Measurements from ENCODE around the gene AK5.

AK5 gene

GRCh38 chr1:77354536-77354935 is 72.7 kb downstream of the AK5 start:
- no peak for DNase-seq (ENCODE audit: low read depth in 2 of 2)

GRCh38 chr1:77355010-77355409 is 73.2 kb downstream of the AK5 start:
- no peak for DNase-seq (ENCODE audit: low read depth in 2 of 2)

- DNase-seq (ENCODE audit: low read depth in 2 of 2), result no peak
These were observed 74.3 kb downstream of the AK5 start for GRCh38 chr1:77356136-77356535.

- DNase-seq (ENCODE audit: low read depth in 2 of 2), result no peak
These were observed 78.4 kb downstream of the AK5 start for GRCh38 chr1:77360256-77360655.

- DNase-seq (ENCODE audit: low read depth in 2 of 2), result no peak
These were observed 79.8 kb downstream of the AK5 start for GRCh38 chr1:77361621-77362020.

- DNase-seq (ENCODE audit: low read depth in 2 of 2), result no peak
These were observed 88.3 kb downstream of the AK5 start for GRCh38 chr1:77370161-77370560.

- no peak for DNase-seq (ENCODE audit: low read depth in 2 of 2)
These were observed 88.9 kb downstream of the AK5 start for GRCh38 chr1:77370583-77371306.

- no peak for DNase-seq (ENCODE audit: low read depth in 2 of 2)
These were observed 89.6 kb downstream of the AK5 start for GRCh38 chr1:77371396-77371795.

GRCh38 chr1:77373702-77374101 is 91.9 kb downstream of the AK5 start:
- no peak for DNase-seq (ENCODE audit: low read depth in 2 of 2)

- DNase-seq (ENCODE audit: low read depth in 2 of 2), result no peak
These were observed 93.7 kb downstream of the AK5 start for GRCh38 chr1:77375541-77375940.

- no peak for DNase-seq (ENCODE audit: low read depth in 2 of 2)
These were observed 94.2 kb downstream of the AK5 start for GRCh38 chr1:77375990-77376389.

- DNase-seq (ENCODE audit: low read depth in 2 of 2), result no peak
These were observed 97.1 kb downstream of the AK5 start for GRCh38 chr1:77378723-77379535.

- no peak for DNase-seq (ENCODE audit: low read depth in 2 of 2)
These were observed 100.5 kb downstream of the AK5 start for GRCh38 chr1:77382366-77382765.

GRCh38 chr1:77383236-77383635 is 101.4 kb downstream of the AK5 start:
- no peak for DNase-seq (ENCODE audit: low read depth in 2 of 2)

GRCh38 chr1:77385551-77385950 is 103.7 kb downstream of the AK5 start:
- DNase-seq (ENCODE audit: low read depth in 2 of 2), result no peak

GRCh38 chr1:77386276-77386675 is 104.5 kb downstream of the AK5 start:
- DNase-seq (ENCODE audit: low read depth in 2 of 2), result no peak

GRCh38 chr1:77387553-77387952 is 105.7 kb downstream of the AK5 start:
- DNase-seq (ENCODE audit: low read depth in 2 of 2), result no peak

GRCh38 chr1:77388661-77389060 is 106.8 kb downstream of the AK5 start:
- no peak for DNase-seq (ENCODE audit: low read depth in 2 of 2)

GRCh38 chr1:77392486-77392885 is 110.7 kb downstream of the AK5 start:
- no peak for DNase-seq (ENCODE audit: low read depth in 2 of 2)

GRCh38 chr1:77394166-77394565 is 112.3 kb downstream of the AK5 start:
- no peak for DNase-seq (ENCODE audit: low read depth in 2 of 2)

GRCh38 chr1:77395051-77395450 is 113.2 kb downstream of the AK5 start:
- DNase-seq (ENCODE audit: low read depth in 2 of 2), result no peak

GRCh38 chr1:77398152-77398551 is 116.3 kb downstream of the AK5 start:
- no peak for DNase-seq (ENCODE audit: low read depth in 2 of 2)
